Omental fat pad (tissue), 4 donors: ENCODE data around the gene SRP9. TPM values are rescaled to one million over a fixed set of nuclear protein-coding genes. Genes with fewer than 3 reads are reported as not detected.

Experiments used
- ATAC-seq: fragments of 150-250 bp; one replicate; pipeline ENCODE4 v1.9.1; 2016; ENCODE audit warnings: mild to moderate bottlenecking, moderate library complexity; ENCODE audit not compliant: low FRiP score
- DNase-seq: peaks from one replicate; pipeline ENCODE4 v3.0.0-alpha.2; 2019; ENCODE audit warnings: low spot score
- total RNA-seq, 4 donors: library from RNA; depleted of rRNA; stranded (reverse); fragments of >200 nt; gene quantifications; one replicate each; pipeline ENCODE4 v1.1.0, GENCODE V29; 2016
- TF ChIP-seq, protein P1 (sequence below), 3 donors: fragments of 450-650 bp; IDR thresholded peaks; one replicate each; pipeline ENCODE4 v1.5.1; 2016 to 2017; ENCODE audit warnings: antibody characterized with exemption in 3 of 3, mild to moderate bottlenecking in 3 of 3, moderate library complexity in 2 of 3

The SRP9 gene
- total RNA-seq, 4 donors from 2014 or later = 111 to 172 (median 141) TPM

DNA sequence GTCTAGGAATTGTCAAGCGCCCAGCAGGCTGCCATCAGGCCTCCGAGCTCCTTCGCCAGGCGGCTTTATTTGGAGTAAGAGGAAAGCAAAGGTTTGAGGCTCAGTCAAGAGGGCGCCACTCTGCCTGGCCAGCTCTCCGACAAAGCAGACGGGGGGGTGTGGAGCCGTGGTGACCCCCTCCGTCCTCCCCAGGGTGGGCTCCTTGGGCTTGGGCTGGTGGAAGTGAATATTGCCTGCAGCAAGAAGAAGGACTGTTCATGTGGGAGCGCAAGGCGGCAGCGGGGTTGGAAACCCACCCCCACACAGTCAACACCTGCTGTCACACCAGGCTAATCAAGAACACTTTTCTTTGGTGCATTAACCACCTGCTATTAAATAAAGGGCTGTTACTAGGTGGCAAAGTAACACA lies 46.9 kb downstream of the SRP9 start:
- TF ChIP-seq, protein P1, sequence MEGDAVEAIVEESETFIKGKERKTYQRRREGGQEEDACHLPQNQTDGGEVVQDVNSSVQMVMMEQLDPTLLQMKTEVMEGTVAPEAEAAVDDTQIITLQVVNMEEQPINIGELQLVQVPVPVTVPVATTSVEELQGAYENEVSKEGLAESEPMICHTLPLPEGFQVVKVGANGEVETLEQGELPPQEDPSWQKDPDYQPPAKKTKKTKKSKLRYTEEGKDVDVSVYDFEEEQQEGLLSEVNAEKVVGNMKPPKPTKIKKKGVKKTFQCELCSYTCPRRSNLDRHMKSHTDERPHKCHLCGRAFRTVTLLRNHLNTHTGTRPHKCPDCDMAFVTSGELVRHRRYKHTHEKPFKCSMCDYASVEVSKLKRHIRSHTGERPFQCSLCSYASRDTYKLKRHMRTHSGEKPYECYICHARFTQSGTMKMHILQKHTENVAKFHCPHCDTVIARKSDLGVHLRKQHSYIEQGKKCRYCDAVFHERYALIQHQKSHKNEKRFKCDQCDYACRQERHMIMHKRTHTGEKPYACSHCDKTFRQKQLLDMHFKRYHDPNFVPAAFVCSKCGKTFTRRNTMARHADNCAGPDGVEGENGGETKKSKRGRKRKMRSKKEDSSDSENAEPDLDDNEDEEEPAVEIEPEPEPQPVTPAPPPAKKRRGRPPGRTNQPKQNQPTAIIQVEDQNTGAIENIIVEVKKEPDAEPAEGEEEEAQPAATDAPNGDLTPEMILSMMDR (IDR thresholded peaks at IDR 0.05) = no peak
- DNase-seq (no peak), ATAC-seq (no peak)

- TF ChIP-seq, protein P1 (IDR thresholded peaks at IDR 0.05) = no peak
- DNase-seq = no peak
These were observed 47.5 kb downstream of the SRP9 start for GRCh38 chr1:225825078-225825477.

DNA sequence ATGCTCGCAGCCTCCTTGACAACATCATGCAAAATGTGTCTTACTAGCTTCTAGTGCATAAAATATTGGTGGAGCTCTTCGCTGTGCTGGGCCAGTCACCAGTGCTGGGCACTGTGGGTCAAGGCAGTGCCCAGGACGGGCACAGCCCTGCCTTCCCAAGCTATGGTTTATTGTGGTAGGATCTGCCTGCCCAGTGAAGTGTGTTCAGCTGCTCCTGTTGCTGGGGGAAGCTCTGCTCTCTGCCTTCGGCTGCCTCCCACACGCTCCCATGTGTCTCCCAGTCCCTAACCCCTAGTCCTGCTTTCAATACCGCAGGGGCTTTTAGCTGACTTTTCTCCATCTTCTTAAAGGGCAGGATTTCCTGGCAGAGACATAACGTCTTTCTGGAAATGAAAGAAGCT lies 48.0 kb downstream of the SRP9 start:
- TF ChIP-seq, protein P1 (IDR thresholded peaks at IDR 0.05) = no peak
- ATAC-seq (no peak), DNase-seq (no peak)

More at GRCh38 chr1:225825078-225825477, 47.5 kb downstream of the SRP9 start:
- ATAC-seq = no peak

DNA sequence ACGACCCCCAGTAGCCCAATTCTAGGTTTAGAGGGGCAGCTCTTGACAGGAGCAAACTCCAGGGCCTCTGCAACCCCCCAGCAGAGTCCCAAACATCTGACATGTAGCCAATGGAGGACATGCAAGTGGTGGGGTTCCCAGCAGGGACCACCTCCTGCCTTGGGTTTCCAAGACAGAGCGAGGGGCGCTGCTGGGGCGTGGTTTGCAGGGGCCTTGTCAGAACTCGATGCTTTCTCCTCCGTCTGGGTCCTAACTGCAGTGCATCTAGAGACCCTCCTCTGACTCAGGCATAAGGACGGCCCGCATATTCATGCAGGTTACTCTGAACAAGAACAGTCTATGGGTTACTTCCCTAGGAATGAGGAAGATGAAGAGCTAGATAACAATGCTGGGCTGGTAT lies 49.5 kb downstream of the SRP9 start:
- TF ChIP-seq, protein P1 (IDR thresholded peaks at IDR 0.05) = no peak
- DNase-seq (no peak), ATAC-seq (no peak)

GRCh38 chr1:225828706-225829345 lies 51.2 kb downstream of the SRP9 start:
- no peak for ATAC-seq
- TF ChIP-seq, protein P1 (IDR thresholded peaks at IDR 0.05) = no peak
- no peak for DNase-seq

DNA sequence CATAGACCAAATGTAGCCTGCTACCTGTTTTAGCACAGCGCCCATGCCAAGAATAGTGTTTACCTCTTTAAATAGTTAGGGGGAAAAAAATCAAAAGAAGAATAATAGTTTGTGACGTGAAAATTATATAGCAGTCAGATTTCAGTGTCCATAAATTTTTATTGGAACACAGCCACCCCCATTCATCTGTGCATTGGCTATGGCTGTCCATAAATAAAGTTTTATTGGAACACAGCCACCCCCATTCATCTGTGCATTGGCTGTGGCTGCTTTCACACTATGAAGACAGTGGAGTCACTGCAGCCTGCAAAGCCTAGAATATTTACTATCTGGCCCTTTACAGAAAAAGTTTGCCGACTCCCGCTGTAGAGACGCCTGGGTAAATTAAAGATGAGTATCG lies 53.2 kb downstream of the SRP9 start:
- ATAC-seq = no peak
- TF ChIP-seq, protein P1 (IDR thresholded peaks at IDR 0.05) = no peak
- DNase-seq = no peak
